Astrocyte of the cerebellum (primary cell): Measurements from ENCODE around the gene TP63.

ENCODE experiments used
- DNase-seq: peaks from one replicate; pipeline ENCODE4 v3.0.0-alpha.2; 2011; ENCODE audit warnings: low read depth
- H3K4me3 ChIP-seq: 2 replicates; pipeline ENCODE4 v1.5.1; 2011; ENCODE audit warnings: mild to moderate bottlenecking, low read depth, low read length, moderate library complexity
- CTCF ChIP-seq: IDR thresholded peaks from 2 replicates; pipeline ENCODE4 v1.5.1; 2012; ENCODE audit warnings: low read length, low read depth, moderate library complexity, mild to moderate bottlenecking; ENCODE audit errors: missing control alignments
- in situ Hi-C: cut with HindIII; loops from 2 replicates; pipeline ENCODE4 v1.10.0; 2017; ENCODE audit warnings: low sequenced_read_pairs

The TP63 gene

GRCh38 chr3:189821262-189821661 lies 190.1 kb downstream of the TP63 start:
- in situ Hi-C loops, result no loop called here
- no peak overlapping the region for H3K4me3 ChIP-seq
- TF ChIP-seq CTCF, result no peak
- DNase-seq, result no peak

- DNase-seq, result no peak
- peak; percentile 2 for TF ChIP-seq CTCF
- no peak overlapping the region for H3K4me3 ChIP-seq
- in situ Hi-C loops, result no loop called here
Observed at GRCh38 chr3:189822726-189823125, 191.5 kb downstream of the TP63 start.

GRCh38 chr3:189824629-189825312 lies 193.6 kb downstream of the TP63 start:
- H3K4me3 ChIP-seq, result no peak overlapping the region
- in situ Hi-C loops, result no loop called here
- no peak for TF ChIP-seq CTCF
- peak; percentile 73 for DNase-seq

GRCh38 chr3:189826566-189826965 lies 195.4 kb downstream of the TP63 start:
- in situ Hi-C loops, result no loop called here

GRCh38 chr3:189827108-189827507 lies 195.9 kb downstream of the TP63 start:
- in situ Hi-C loops, result no loop called here
- no peak overlapping the region for H3K4me3 ChIP-seq
- no peak for TF ChIP-seq CTCF
- no peak for DNase-seq

More at GRCh38 chr3:189826566-189826965, 195.4 kb downstream of the TP63 start:
- no peak overlapping the region for H3K4me3 ChIP-seq
- TF ChIP-seq CTCF, result no peak
- no peak for DNase-seq

- in situ Hi-C loops, result no loop called here
- no peak for TF ChIP-seq CTCF
- H3K4me3 ChIP-seq, result no peak overlapping the region
- no peak for DNase-seq
Observed at GRCh38 chr3:189830401-189830800, 199.2 kb downstream of the TP63 start.

GRCh38 chr3:189833266-189833665 lies 202.1 kb downstream of the TP63 start:
- no peak overlapping the region for H3K4me3 ChIP-seq
- no peak for DNase-seq
- TF ChIP-seq CTCF, result no peak
- in situ Hi-C loops, result no loop called here
